ENCODE measurements around the gene PDE10A. TPM values are rescaled to one million over a fixed set of nuclear protein-coding genes. Genes with fewer than 3 reads are reported as not detected.

The PDE10A gene
- total RNA-seq, 1 donor from 2014 or later = 0.79 TPM

GRCh38 chr6:165652766-165653165 is 10.3 kb downstream of the PDE10A start:
- FAIRE-seq (no peak), DNase-seq (ENCODE audit: low read depth) (no peak)
- TF ChIP-seq CTCF (IDR thresholded peaks at IDR 0.05; ENCODE audit: insufficient read depth, low read length, severe bottlenecking) = no peak
- no peaks in the 10 kb centered on the region for H3K27me3 ChIP-seq (ENCODE audit: control insufficient read depth, insufficient read depth, low read length)
- no peak overlapping the region for H3K4me3 ChIP-seq (ENCODE audit: low read depth, low read length)
- H3K36me3 ChIP-seq (ENCODE audit: control insufficient read depth, insufficient read depth, low read length) = no peaks in the 10 kb centered on the region

GRCh38 chr6:165649166-165650137 is 13.6 kb downstream of the PDE10A start:
- Histone ChIP-seq H3K4me3 (ENCODE audit: low read depth, low read length) (no peak overlapping the region), H3K36me3 (ENCODE audit: control insufficient read depth, insufficient read depth, low read length) (no peaks in the 10 kb centered on the region), H3K27me3 (ENCODE audit: control insufficient read depth, insufficient read depth, low read length) (no peaks in the 10 kb centered on the region)
- DNase-seq (ENCODE audit: low read depth) (no peak), FAIRE-seq (no peak)
- no peak for TF ChIP-seq CTCF (IDR thresholded peaks at IDR 0.05; ENCODE audit: insufficient read depth, low read length, severe bottlenecking)

GRCh38 chr6:165647041-165647440 is 16.0 kb downstream of the PDE10A start:
- H3K27me3 ChIP-seq (ENCODE audit: control insufficient read depth, insufficient read depth, low read length) = no peaks in the 10 kb centered on the region
- no peak overlapping the region for H3K4me3 ChIP-seq (ENCODE audit: low read depth, low read length)
- no peak for DNase-seq (ENCODE audit: low read depth)
- no peak for TF ChIP-seq CTCF (IDR thresholded peaks at IDR 0.05; ENCODE audit: insufficient read depth, low read length, severe bottlenecking)
- no peak for FAIRE-seq
- no peaks in the 10 kb centered on the region for H3K36me3 ChIP-seq (ENCODE audit: control insufficient read depth, insufficient read depth, low read length)

- no peak for TF ChIP-seq CTCF (IDR thresholded peaks at IDR 0.05; ENCODE audit: insufficient read depth, low read length, severe bottlenecking)
- Histone ChIP-seq H3K27me3 (ENCODE audit: control insufficient read depth, insufficient read depth, low read length) (no peaks in the 10 kb centered on the region), H3K4me3 (ENCODE audit: low read depth, low read length) (no peak overlapping the region), H3K36me3 (ENCODE audit: control insufficient read depth, insufficient read depth, low read length) (no peaks in the 10 kb centered on the region)
- no peak for FAIRE-seq
- no peak for DNase-seq (ENCODE audit: low read depth)
These were observed 17.1 kb downstream of the PDE10A start for GRCh38 chr6:165645919-165646318.

- no peak for FAIRE-seq
These were observed 18.3 kb downstream of the PDE10A start for GRCh38 chr6:165644586-165645266.

More at GRCh38 chr6:165644586-165645266, 18.3 kb downstream of the PDE10A start:
- H3K4me3 ChIP-seq (ENCODE audit: low read depth, low read length) = no peak overlapping the region
- DNase-seq (ENCODE audit: low read depth) = no peak
- H3K27me3 ChIP-seq (ENCODE audit: control insufficient read depth, insufficient read depth, low read length) = no peaks in the 10 kb centered on the region
- H3K36me3 ChIP-seq (ENCODE audit: control insufficient read depth, insufficient read depth, low read length) = no peaks in the 10 kb centered on the region
- TF ChIP-seq CTCF (IDR thresholded peaks at IDR 0.05; ENCODE audit: insufficient read depth, low read length, severe bottlenecking) = no peak
